ENCODE results near the gene UQCC2.

UQCC2 gene

GRCh38 chr6:33712914-33713313 lies 1.4 kb upstream of the UQCC2 start:
- DNase-seq (ENCODE audit: extremely low read depth, low read depth) = no peak
- TF ChIP-seq CTCF (IDR thresholded peaks at IDR 0.05; ENCODE audit: low read depth, low read length) = no peak

- no peak for TF ChIP-seq CTCF (IDR thresholded peaks at IDR 0.05; ENCODE audit: low read depth, low read length)
- DNase-seq (ENCODE audit: extremely low read depth, low read depth) = no peak
Observed at GRCh38 chr6:33710296-33711121, 991 bp downstream of the UQCC2 start.

- no peak for TF ChIP-seq CTCF (IDR thresholded peaks at IDR 0.05; ENCODE audit: low read depth, low read length)
- no peak for DNase-seq (ENCODE audit: extremely low read depth, low read depth)
Observed at GRCh38 chr6:33709605-33710295, 1.8 kb downstream of the UQCC2 start.

- no peak for DNase-seq (ENCODE audit: extremely low read depth, low read depth)
- no peak for TF ChIP-seq CTCF (IDR thresholded peaks at IDR 0.05; ENCODE audit: low read depth, low read length)
Observed at GRCh38 chr6:33708516-33709204, 2.8 kb downstream of the UQCC2 start.

GRCh38 chr6:33707771-33708170 lies 3.7 kb downstream of the UQCC2 start:
- no peak for TF ChIP-seq CTCF (IDR thresholded peaks at IDR 0.05; ENCODE audit: low read depth, low read length)
- DNase-seq (ENCODE audit: extremely low read depth, low read depth) = no peak

- DNase-seq (ENCODE audit: extremely low read depth, low read depth) = no peak
- no peak for TF ChIP-seq CTCF (IDR thresholded peaks at IDR 0.05; ENCODE audit: low read depth, low read length)
Observed at GRCh38 chr6:33705955-33706725, 5.4 kb downstream of the UQCC2 start.
